Measurements from ENCODE around the gene CLECL1. TPM values are rescaled to one million over a fixed set of nuclear protein-coding genes. Genes with fewer than 3 reads are reported as not detected.

CLECL1 gene
- total RNA-seq, 4 donors from 2014 or later = 0.83 TPM; not detected in 3

DNA sequence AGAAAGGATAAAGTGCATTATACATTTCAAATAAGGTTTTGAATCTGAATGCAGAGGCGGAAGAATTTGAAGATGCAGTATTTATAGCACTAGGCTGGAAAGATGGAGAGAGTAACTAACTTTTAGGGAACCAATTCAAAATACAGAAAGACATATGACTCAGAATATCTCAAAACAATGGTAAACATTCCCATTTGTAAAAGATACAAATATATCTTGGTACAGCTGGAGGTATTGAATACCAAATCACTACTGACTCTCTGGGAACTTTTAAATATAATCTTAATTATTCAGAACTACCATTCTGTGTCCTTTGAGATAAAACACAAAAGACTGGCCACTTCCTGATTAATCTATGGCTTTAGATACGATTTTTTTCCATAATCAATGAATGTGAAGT lies 22.7 kb upstream of the CLECL1 start:
- 70% methylated on average over 2 of the region's 2 CpGs for WGBS
- Histone ChIP-seq H3K9me3 (no peaks in the 10 kb centered on the region), H3K36me3 (no peaks in the 10 kb centered on the region), H3K27ac (replicated peaks in 1 of 4) (no peak overlapping the region), H3K27me3 (peaks cover 0 to 5% (median 0%) of the 10 kb centered on the region in 4 donors), H3K4me1 (peaks cover 0 to 6% (median 1%) of the 10 kb centered on the region in 4 donors), H3K4me3 (no peak overlapping the region)
- intact Hi-C loops (cut with DNase I) = no loop called here
- no peak for TF ChIP-seq POLR2A (IDR thresholded peaks at IDR 0.05; ENCODE audit: low read depth)
- no peak for TF ChIP-seq CTCF (IDR thresholded peaks at IDR 0.05)
- TF ChIP-seq EP300 (IDR thresholded peaks at IDR 0.05) = no peak
- no peak for TF ChIP-seq POLR2AphosphoS5 (IDR thresholded peaks at IDR 0.05)
- no peak for DNase-seq (ENCODE audit: extremely low spot score)

DNA sequence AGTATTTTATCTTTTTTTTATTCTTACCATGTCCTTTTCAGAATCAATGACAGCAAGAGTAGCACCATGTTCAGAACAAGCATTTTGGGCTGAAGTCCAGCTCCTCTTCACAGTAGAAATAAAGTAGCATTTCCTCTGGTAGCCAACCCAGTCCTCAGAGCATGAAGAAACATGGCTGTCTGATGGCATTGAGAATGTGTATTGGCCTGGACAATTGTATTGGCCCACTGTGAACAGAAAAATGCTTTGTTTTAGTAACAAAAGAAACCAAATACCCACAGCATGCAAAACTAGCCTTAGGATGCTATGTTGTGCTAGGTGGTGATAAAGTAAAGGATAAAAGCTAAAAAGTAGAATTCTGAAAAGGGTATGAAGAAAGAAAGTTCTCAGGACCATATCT lies 22.1 kb upstream of the CLECL1 start:
- H3K27ac ChIP-seq (replicated peaks in 1 of 4) = no peak overlapping the region
- peaks cover 0 to 5% (median 0%) of the 10 kb centered on the region in 4 donors for H3K27me3 ChIP-seq
- H3K9me3 ChIP-seq = no peaks in the 10 kb centered on the region
- peaks cover 0 to 8% (median 1%) of the 10 kb centered on the region in 4 donors for H3K4me1 ChIP-seq
- DNase-seq (ENCODE audit: extremely low spot score) = no peak
- no peak for TF ChIP-seq POLR2A (IDR thresholded peaks at IDR 0.05; ENCODE audit: low read depth)
- TF ChIP-seq CTCF (IDR thresholded peaks at IDR 0.05) = no peak
- no peak for TF ChIP-seq POLR2AphosphoS5 (IDR thresholded peaks at IDR 0.05)
- TF ChIP-seq EP300 (IDR thresholded peaks at IDR 0.05) = no peak
- intact Hi-C loops (cut with DNase I) = no loop called here
- H3K36me3 ChIP-seq = no peaks in the 10 kb centered on the region
- H3K4me3 ChIP-seq = no peak overlapping the region

DNA sequence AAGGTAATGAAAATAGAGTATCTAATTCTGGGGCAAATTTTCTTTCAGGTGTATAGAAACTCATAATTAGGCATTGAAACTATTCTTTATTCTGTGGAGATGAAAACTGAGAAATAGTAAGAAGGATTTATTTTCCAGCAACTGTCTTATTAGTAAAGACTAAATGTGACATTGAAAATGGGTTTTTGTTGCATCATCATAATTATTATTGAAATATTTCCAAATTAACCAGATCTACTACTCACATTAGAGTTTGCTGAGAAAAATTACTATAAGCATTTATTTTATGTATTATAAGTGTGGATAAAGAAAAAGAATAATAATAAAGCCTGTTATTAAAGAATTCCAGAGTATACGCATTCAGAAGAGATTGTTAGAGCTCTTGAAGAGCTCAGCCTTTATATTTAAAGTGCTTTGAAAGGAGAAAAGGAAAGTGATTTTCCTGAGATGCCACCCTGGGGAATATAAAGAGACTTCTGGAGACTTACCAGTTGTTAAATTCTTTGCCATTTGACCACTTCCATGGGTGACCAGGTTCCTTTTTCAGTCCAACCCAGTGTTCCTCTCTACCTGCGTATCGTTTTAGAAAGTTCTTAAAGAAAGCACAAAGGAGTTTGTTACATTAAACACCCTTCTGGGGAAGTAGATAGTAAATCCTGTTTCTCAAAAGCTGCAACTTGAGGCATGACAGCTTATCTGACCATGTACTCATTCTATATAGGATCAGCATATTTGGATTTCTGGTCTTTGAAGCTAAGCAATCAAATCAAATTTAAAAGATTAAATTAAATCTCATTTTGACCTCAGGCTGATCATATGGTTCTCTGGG lies 21.4 kb upstream of the CLECL1 start:
- Histone ChIP-seq H3K4me3 (no peak overlapping the region), H3K4me1 (peaks cover 0 to 8% (median 1%) of the 10 kb centered on the region in 4 donors), H3K27me3 (peaks cover 0 to 5% (median 0%) of the 10 kb centered on the region in 4 donors), H3K36me3 (no peaks in the 10 kb centered on the region), H3K9me3 (no peaks in the 10 kb centered on the region), H3K27ac (replicated peaks in 1 of 4) (no peak overlapping the region)
- TF ChIP-seq POLR2A (IDR thresholded peaks at IDR 0.05; ENCODE audit: low read depth) (no peak), EP300 (IDR thresholded peaks at IDR 0.05) (no peak), CTCF (IDR thresholded peaks at IDR 0.05) (no peak), POLR2AphosphoS5 (IDR thresholded peaks at IDR 0.05) (no peak)
- WGBS = 86% methylated on average over 3 of the region's 3 CpGs
- intact Hi-C loops (cut with DNase I) = loop anchor here (5.0 kb wide), 1 partner anchor 388 kb away; no protein-coding TSS in a partner anchor
- DNase-seq (ENCODE audit: extremely low spot score) = no peak

GRCh38 chr12:9753498-9753897 lies 20.6 kb upstream of the CLECL1 start:
- H3K4me3 ChIP-seq = no peak overlapping the region
- peaks cover 0 to 9% (median 0%) of the 10 kb centered on the region in 4 donors for H3K27me3 ChIP-seq
- H3K27ac ChIP-seq (replicated peaks in 1 of 4) = no peak overlapping the region
- H3K36me3 ChIP-seq = no peaks in the 10 kb centered on the region
- intact Hi-C loops (cut with DNase I) = loop anchor here (5.0 kb wide), 1 partner anchor 389 kb away; no protein-coding TSS in a partner anchor
- H3K9me3 ChIP-seq = no peaks in the 10 kb centered on the region
- WGBS = 54% methylated on average over 3 of the region's 3 CpGs
- H3K4me1 ChIP-seq = peaks cover 0 to 8% (median 1%) of the 10 kb centered on the region in 4 donors
- DNase-seq (ENCODE audit: extremely low spot score) = no peak
- no peak for TF ChIP-seq CTCF (IDR thresholded peaks at IDR 0.05)
